Bronchial epithelial cell (primary cell): ENCODE data around the gene XKR7. TPM values are rescaled to one million over a fixed set of nuclear protein-coding genes. Genes with fewer than 3 reads are reported as not detected.

Experiments
- DNase-seq: peaks from one replicate; pipeline ENCODE4 v3.0.0-alpha.2; 2010; ENCODE audit warnings: low read depth
- FAIRE-seq: peaks from 2 replicates; lab custom pipeline; 2011; peaks lifted over from hg19 to GRCh38; lab: Jason Lieb, UNC
- H3K27me3 ChIP-seq: 2 replicates; pipeline ENCODE4 v1.5.1; 2011; ENCODE audit warnings: low read length; ENCODE audit not compliant: control insufficient read depth, insufficient read depth
- H3K36me3 ChIP-seq: 2 replicates; pipeline ENCODE4 v1.5.1; 2011; ENCODE audit warnings: low read length; ENCODE audit not compliant: control insufficient read depth, insufficient read depth
- H3K4me3 ChIP-seq: 2 replicates; pipeline ENCODE4 v1.5.1; 2011; ENCODE audit warnings: mild to moderate bottlenecking, low read depth, low read length, control low read depth
- total RNA-seq: library from RNA; depleted of rRNA; stranded (reverse); fragments of >200 nt; gene quantifications from 2 replicates; pipeline ENCODE4 v1.2.1, GENCODE V29; 2014
- TF ChIP-seq, protein P1 (sequence below): IDR thresholded peaks from 2 replicates; pipeline ENCODE4 v1.5.1; 2011; ENCODE audit warnings: mild to moderate bottlenecking, moderate library complexity, low read length, control low read depth, inconsistent platforms; ENCODE audit not compliant: insufficient read depth, severe bottlenecking

XKR7 gene
- total RNA-seq, 1 donor from 2014 or later = not detected

DNA sequence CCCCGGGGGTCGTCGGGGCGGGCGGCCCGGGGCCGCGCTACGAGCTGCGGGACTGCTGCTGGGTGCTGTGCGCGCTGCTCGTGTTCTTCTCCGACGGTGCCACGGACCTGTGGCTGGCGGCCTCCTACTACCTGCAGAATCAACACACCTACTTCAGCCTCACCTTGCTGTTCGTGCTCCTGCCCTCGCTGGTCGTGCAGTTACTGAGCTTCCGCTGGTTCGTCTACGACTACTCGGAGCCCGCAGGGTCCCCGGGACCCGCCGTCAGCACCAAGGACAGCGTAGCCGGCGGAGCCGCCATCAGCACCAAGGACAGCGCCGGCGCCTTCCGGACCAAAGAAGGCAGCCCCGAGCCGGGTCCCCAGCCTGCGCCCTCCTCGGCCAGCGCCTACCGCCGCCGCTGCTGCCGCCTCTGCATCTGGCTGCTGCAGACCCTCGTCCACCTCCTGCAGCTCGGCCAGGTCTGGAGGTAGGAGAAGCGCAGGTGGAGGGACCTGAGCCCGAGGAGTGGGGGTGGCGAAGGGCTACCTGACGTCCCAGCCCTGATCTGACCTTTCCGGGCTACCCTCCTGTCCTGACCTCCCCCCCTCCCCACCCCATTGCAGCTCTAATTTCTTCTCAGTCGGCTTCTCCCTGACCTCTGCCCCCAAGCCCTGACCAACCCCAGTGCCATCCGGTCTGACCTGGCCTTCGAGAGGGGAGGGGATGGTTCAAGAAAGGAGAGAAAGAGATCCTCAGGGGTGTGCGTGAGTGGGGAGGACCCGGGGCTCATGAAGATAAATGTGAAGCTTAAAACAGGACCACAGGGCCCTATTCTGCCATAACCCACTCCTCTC lies 558 bp downstream of the XKR7 start:
- FAIRE-seq = no peak
- H3K36me3 ChIP-seq = no peaks in the 10 kb centered on the region
- peaks cover 6% of the 10 kb centered on the region for H3K27me3 ChIP-seq
- DNase-seq = peak; percentile 31
- H3K4me3 ChIP-seq = no peak overlapping the region
- TF ChIP-seq, protein P1, sequence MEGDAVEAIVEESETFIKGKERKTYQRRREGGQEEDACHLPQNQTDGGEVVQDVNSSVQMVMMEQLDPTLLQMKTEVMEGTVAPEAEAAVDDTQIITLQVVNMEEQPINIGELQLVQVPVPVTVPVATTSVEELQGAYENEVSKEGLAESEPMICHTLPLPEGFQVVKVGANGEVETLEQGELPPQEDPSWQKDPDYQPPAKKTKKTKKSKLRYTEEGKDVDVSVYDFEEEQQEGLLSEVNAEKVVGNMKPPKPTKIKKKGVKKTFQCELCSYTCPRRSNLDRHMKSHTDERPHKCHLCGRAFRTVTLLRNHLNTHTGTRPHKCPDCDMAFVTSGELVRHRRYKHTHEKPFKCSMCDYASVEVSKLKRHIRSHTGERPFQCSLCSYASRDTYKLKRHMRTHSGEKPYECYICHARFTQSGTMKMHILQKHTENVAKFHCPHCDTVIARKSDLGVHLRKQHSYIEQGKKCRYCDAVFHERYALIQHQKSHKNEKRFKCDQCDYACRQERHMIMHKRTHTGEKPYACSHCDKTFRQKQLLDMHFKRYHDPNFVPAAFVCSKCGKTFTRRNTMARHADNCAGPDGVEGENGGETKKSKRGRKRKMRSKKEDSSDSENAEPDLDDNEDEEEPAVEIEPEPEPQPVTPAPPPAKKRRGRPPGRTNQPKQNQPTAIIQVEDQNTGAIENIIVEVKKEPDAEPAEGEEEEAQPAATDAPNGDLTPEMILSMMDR = no peak

DNA sequence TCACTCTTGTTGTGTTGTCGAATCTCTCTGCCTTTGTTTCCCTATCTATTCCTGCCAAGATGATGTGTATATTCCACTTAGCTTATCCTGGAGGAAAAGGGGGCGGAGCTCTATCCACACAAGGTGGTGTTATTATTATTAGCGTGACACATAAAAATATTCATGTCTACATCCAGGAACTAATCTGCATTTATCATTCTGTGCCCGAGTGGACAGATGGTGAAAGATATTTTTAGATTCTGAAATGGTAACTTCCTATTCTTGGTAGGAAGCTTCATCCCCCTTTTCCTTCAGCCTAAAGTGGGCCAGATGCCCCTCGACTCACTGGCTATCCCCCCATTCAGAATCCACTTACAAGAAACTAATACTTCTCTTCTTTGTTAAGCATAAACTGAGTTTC lies 2.0 kb downstream of the XKR7 start:
- H3K36me3 ChIP-seq = no peaks in the 10 kb centered on the region
- DNase-seq = no peak
- peaks cover 6% of the 10 kb centered on the region for H3K27me3 ChIP-seq
- TF ChIP-seq, protein P1 = no peak
- no peak overlapping the region for H3K4me3 ChIP-seq
- FAIRE-seq = no peak

DNA sequence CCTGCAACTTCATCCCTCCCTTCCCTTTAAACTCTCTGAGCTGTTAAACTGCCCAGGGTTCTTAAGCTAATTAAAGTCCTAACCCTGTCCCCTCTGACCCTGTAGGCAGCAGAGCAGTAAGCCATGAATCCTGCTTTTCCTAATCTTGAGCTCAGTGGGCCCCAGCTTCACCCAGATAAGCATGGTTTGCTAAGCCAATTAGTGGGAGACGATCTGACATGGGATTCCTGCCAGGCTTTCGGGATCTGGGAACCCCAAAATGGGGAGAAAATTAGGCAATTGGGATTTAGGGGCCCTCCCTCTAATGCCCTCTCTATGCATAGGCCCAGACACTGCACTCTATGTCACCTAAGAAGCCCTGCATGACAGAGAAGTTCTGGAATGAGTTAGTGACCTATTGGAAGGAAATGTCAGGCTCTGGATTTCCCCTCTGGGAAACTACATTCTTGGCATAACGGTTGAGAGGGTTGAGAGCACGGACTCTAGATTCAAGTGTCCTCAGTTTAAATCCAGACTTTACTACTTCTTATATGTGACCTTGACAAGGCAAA lies 4.6 kb downstream of the XKR7 start:
- FAIRE-seq (no peak), DNase-seq (no peak)
- Histone ChIP-seq H3K4me3 (no peak overlapping the region), H3K27me3 (peaks cover 7% of the 10 kb centered on the region), H3K36me3 (no peaks in the 10 kb centered on the region)
- TF ChIP-seq, protein P1 = no peak

DNA sequence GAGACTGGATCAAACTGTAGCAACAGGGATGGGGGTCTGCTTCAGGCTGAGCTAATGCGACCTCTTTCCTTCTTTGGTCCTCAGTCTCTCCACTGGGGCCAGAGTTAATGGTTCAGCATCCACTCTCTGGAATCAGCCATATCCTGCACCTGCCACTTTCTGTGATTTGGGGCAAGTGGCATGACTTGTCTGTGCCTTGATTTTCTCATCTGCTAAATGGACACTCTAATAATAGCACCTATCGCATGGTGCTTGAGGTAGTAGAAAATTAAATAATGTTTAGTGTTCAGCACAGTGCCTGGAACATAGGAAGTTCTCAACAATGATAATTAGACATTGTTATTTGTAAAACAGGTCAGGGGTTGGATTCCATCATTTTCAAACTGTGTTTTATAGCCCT lies 6.3 kb downstream of the XKR7 start:
- H3K27me3 ChIP-seq = peaks cover 7% of the 10 kb centered on the region
- TF ChIP-seq, protein P1 = no peak
- no peak overlapping the region for H3K4me3 ChIP-seq
- FAIRE-seq = no peak
- no peaks in the 10 kb centered on the region for H3K36me3 ChIP-seq
- DNase-seq = no peak

- FAIRE-seq (no peak), DNase-seq (no peak)
- TF ChIP-seq, protein P1 = no peak
- Histone ChIP-seq H3K36me3 (no peaks in the 10 kb centered on the region), H3K27me3 (peaks cover 7% of the 10 kb centered on the region), H3K4me3 (no peak overlapping the region)
Measured at GRCh38 chr20:31974951-31975487, 7.1 kb downstream of the XKR7 start.
